ENCODE measurements around the gene STK35.

DNA sequence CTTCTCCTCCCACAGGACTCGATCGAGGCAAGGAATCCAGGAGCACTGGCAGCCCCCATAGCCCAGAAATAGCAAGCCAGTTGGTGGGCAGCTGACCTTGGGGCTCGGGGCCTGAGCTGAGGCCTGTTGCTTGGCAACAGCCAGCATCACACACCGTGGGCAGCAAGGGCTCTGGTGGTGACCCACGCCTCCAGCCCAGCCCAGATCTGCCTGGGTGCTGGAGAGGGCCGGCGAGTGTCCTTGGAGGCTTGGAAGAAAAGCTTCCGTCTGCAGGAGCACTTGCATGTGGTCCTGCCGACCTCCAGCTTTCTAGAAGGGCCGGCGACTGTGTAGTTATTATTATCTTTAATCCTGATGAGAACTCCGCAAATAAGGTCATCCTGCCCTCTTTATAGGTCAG lies 67.3 kb downstream of the STK35 start:
- TF ChIP-seq, protein P1, sequence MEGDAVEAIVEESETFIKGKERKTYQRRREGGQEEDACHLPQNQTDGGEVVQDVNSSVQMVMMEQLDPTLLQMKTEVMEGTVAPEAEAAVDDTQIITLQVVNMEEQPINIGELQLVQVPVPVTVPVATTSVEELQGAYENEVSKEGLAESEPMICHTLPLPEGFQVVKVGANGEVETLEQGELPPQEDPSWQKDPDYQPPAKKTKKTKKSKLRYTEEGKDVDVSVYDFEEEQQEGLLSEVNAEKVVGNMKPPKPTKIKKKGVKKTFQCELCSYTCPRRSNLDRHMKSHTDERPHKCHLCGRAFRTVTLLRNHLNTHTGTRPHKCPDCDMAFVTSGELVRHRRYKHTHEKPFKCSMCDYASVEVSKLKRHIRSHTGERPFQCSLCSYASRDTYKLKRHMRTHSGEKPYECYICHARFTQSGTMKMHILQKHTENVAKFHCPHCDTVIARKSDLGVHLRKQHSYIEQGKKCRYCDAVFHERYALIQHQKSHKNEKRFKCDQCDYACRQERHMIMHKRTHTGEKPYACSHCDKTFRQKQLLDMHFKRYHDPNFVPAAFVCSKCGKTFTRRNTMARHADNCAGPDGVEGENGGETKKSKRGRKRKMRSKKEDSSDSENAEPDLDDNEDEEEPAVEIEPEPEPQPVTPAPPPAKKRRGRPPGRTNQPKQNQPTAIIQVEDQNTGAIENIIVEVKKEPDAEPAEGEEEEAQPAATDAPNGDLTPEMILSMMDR (IDR thresholded peaks at IDR 0.05; ENCODE audit: poor library complexity) = no peak
- TF ChIP-seq EZH2 (IDR thresholded peaks at IDR 0.05; ENCODE audit: borderline replicate concordance) (no peak), EZH2phosphoT487 (IDR thresholded peaks at IDR 0.05; ENCODE audit: low read depth, severe bottlenecking, unreplicated experiment) (no peak)
